Measurements from ENCODE around the gene KMT2E. TPM values are rescaled to one million over a fixed set of nuclear protein-coding genes. Genes with fewer than 3 reads are reported as not detected.

The KMT2E gene
- total RNA-seq, 1 donor from 2014 or later, result 62.5 TPM

DNA sequence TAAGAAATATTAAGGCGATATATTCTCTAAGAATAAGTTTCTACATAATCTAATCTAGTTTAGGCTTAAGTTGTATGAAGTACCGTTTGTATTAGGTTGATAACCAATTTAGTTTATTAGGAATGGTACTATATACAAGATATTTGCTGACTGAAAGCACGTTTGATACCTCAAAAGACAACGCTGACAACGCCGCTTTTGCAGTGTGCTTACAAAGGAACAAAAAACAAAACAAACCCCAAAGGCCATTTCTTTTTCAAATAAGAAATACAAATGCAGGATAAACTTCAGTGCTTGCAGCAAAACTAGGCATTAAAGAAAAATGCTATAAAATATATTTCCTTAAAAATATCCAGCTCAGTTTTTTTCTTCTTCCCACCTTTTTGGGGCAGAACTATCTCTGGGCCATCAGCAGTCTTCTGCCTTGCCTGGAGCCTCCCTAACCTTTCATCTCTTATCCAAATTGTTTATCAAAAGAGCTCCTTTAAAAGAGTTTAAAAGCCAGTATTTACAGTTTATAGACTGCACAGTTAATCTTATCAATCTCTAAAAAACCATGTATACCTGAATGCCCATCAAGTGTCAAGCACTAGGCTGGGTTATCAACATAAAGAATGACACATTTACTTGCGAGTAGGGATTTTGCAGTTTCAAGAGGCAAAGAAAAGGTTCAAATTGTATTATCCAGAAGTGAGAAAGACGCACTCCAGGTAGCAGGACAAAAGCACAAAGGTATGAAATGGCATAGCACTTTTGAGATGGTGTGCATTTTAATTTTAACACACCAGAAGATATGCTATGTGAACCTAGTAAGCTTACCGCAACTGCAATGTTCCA, 4.1 kb upstream of the KMT2E start:
- no peaks in the 10 kb centered on the region for H3K9me3 ChIP-seq (ENCODE audit: insufficient read depth, low read depth, low read length)
- H3K27me3 Mint-ChIP-seq (ENCODE audit: low read depth, unreplicated experiment), result no peaks in the 10 kb centered on the region
- H4K20me1 ChIP-seq (ENCODE audit: insufficient read depth, low read length), result peaks cover 71% of the 10 kb centered on the region
- H3K27me3 ChIP-seq (ENCODE audit: insufficient read depth, low read length), result no peaks in the 10 kb centered on the region
- H3K79me2 ChIP-seq (ENCODE audit: insufficient read depth, low read length), result peaks cover 13% of the 10 kb centered on the region
- peak overlapping the region; percentile 86 for H3K4me3 ChIP-seq (ENCODE audit: insufficient read depth, low read depth, low read length)
- H3K4me3 Mint-ChIP-seq (ENCODE audit: unreplicated experiment), result peak overlapping the region; percentile 99
- no peak for FAIRE-seq
- peaks cover 3% of the 10 kb centered on the region for H3K36me3 ChIP-seq (ENCODE audit: insufficient read depth, low read length)
- TF ChIP-seq CTCF (IDR thresholded peaks at IDR 0.05; ENCODE audit: insufficient read depth, low read depth, low read length), result no peak
- no peak for TF ChIP-seq EZH2 (IDR thresholded peaks at IDR 0.05; ENCODE audit: insufficient read depth, low read length)
- peak overlapping the region; percentile 100 for H3K27ac ChIP-seq (ENCODE audit: low read depth, low read length)
- peaks cover 12% of the 10 kb centered on the region for H3K4me1 Mint-ChIP-seq (ENCODE audit: low read depth, unreplicated experiment)
- peaks cover 6% of the 10 kb centered on the region for H3K36me3 Mint-ChIP-seq (ENCODE audit: low read depth, unreplicated experiment)
- peaks cover 10% of the 10 kb centered on the region for H3K4me1 ChIP-seq (ENCODE audit: insufficient read depth, low read length)
- peak overlapping the region; percentile 97 for H3K4me2 ChIP-seq (ENCODE audit: low read length)
- no peak for DNase-seq (ENCODE audit: low read depth)
- no peak overlapping the region for H2AFZ ChIP-seq (ENCODE audit: low read depth, low read length)
- H3K9me3 Mint-ChIP-seq (ENCODE audit: unreplicated experiment), result no peaks in the 10 kb centered on the region
- H3K9ac ChIP-seq (ENCODE audit: low read length), result peak overlapping the region; percentile 100
- H3K27ac Mint-ChIP-seq (ENCODE audit: unreplicated experiment), result peak overlapping the region; percentile 100

DNA sequence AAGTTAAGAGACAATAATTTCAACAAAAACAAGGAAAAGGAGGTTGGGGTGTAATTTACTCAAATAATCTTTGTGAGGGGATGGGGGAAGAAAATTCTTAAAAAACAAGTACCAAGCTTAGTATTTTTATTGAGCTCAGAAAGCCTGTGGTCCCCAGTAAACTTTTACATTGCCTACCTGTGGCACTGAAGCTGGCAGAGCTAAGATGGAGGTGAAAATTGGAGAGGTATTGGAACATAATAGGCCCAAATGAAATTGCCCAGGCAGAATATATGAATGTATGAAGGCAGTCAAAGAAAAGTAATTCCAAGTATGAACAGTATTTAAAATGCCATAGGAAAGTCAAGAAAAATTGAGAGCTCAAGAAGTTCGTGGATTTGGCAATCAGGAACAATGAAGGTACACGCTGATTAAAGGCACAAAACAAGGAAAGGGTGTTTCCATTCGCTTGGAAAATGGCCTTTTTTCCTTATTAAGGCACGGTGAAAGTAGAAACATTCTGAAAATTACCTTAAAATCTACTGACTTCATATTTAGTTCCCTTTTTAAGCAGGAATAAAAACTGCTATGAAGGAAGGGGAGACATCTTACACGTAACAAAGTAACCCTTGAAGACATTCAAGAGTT, 3.4 kb upstream of the KMT2E start:
- H3K4me1 Mint-ChIP-seq (ENCODE audit: low read depth, unreplicated experiment), result peaks cover 9% of the 10 kb centered on the region
- Histone ChIP-seq H3K9ac (ENCODE audit: low read length) (peak overlapping the region; percentile 100), H4K20me1 (ENCODE audit: insufficient read depth, low read length) (peaks cover 64% of the 10 kb centered on the region), H3K9me3 (ENCODE audit: insufficient read depth, low read depth, low read length) (no peaks in the 10 kb centered on the region), H3K36me3 (ENCODE audit: insufficient read depth, low read length) (peaks cover 3% of the 10 kb centered on the region), H3K4me3 (ENCODE audit: insufficient read depth, low read depth, low read length) (peak overlapping the region; percentile 86), H3K27ac (ENCODE audit: low read depth, low read length) (peak overlapping the region; percentile 100), H3K4me2 (ENCODE audit: low read length) (peak overlapping the region; percentile 97), H3K27me3 (ENCODE audit: insufficient read depth, low read length) (no peaks in the 10 kb centered on the region), H3K79me2 (ENCODE audit: insufficient read depth, low read length) (peaks cover 20% of the 10 kb centered on the region), H3K4me1 (ENCODE audit: insufficient read depth, low read length) (peaks cover 10% of the 10 kb centered on the region), H2AFZ (ENCODE audit: low read depth, low read length) (no peak overlapping the region)
- no peaks in the 10 kb centered on the region for H3K9me3 Mint-ChIP-seq (ENCODE audit: unreplicated experiment)
- peaks cover 8% of the 10 kb centered on the region for H3K36me3 Mint-ChIP-seq (ENCODE audit: low read depth, unreplicated experiment)
- H3K4me3 Mint-ChIP-seq (ENCODE audit: unreplicated experiment), result peak overlapping the region; percentile 99
- FAIRE-seq, result no peak
- H3K27me3 Mint-ChIP-seq (ENCODE audit: low read depth, unreplicated experiment), result no peaks in the 10 kb centered on the region
- peak overlapping the region; percentile 100 for H3K27ac Mint-ChIP-seq (ENCODE audit: unreplicated experiment)
- DNase-seq (ENCODE audit: low read depth), result no peak
- TF ChIP-seq EZH2 (IDR thresholded peaks at IDR 0.05; ENCODE audit: insufficient read depth, low read length), result no peak
- TF ChIP-seq CTCF (IDR thresholded peaks at IDR 0.05; ENCODE audit: insufficient read depth, low read depth, low read length), result no peak
